Measurements from ENCODE around the gene TPRN. TPM values are rescaled to one million over a fixed set of nuclear protein-coding genes. Genes with fewer than 3 reads are reported as not detected.

TPRN gene
- total and polyA plus RNA-seq, 7 experiments from 2014 or later, result 0.35 to 13.5 (median 7.4) TPM

GRCh38 chr9:137218212-137218753, 17.7 kb upstream of the TPRN start:
- Mint-ChIP-seq H3K27me3 (no peaks in the 10 kb centered on the region), H3K36me3 (no peaks in the 10 kb centered on the region), H3K4me1 (peaks cover 0 to 5% (median 0%) of the 10 kb centered on the region in 7 donors), H3K27ac (no peak overlapping the region), H3K4me3 (no peak overlapping the region), H3K9me3 (no peaks in the 10 kb centered on the region)
- H3K9me3 ChIP-seq (ENCODE audit: control insufficient read depth in 2 of 3, low read length in 3 of 3), result no peaks in the 10 kb centered on the region
- H3K27ac ChIP-seq (ENCODE audit: low read depth, low read length), result no peak overlapping the region
- intact Hi-C loops (cut with micrococcal nuclease), result no loop called here
- no peak for DNase-seq
- H3K36me3 ChIP-seq (ENCODE audit: control insufficient read depth in 2 of 3, insufficient read depth in 3 of 3, low read length in 3 of 3), result peaks cover 0 to 28% (median 0%) of the 10 kb centered on the region in 3 experiments
- peaks cover 0 to 5% of the 10 kb centered on the region in 2 donors for H3K4me1 ChIP-seq (ENCODE audit: control insufficient read depth in 2 of 2, insufficient read depth in 2 of 2, low read length in 2 of 2)
- ChIA-PET POLR2A (interaction anchor here (1.3 kb wide), 1 partner anchor 24 kb away, joined by 3 read pairs; no protein-coding TSS in a partner anchor), CTCF (no interaction called here)
- no peak for ATAC-seq
- H3K4me3 ChIP-seq (ENCODE audit: low read length), result no peak overlapping the region
- no peaks in the 10 kb centered on the region for H3K27me3 ChIP-seq (ENCODE audit: control insufficient read depth in 2 of 2, insufficient read depth in 2 of 2, low read length in 2 of 2)

- ChIA-PET POLR2A (interaction anchor here (1.3 kb wide), 1 partner anchor 25 kb away, joined by 3 read pairs; no protein-coding TSS in a partner anchor), CTCF (no interaction called here)
- Histone ChIP-seq H3K27me3 (ENCODE audit: control insufficient read depth in 2 of 2, insufficient read depth in 2 of 2, low read length in 2 of 2) (no peaks in the 10 kb centered on the region), H3K9me3 (ENCODE audit: control insufficient read depth in 2 of 3, low read length in 3 of 3) (no peaks in the 10 kb centered on the region), H3K36me3 (ENCODE audit: control insufficient read depth in 2 of 3, insufficient read depth in 3 of 3, low read length in 3 of 3) (peaks cover 0 to 28% (median 0%) of the 10 kb centered on the region in 3 experiments), H3K27ac (ENCODE audit: low read depth, low read length) (no peak overlapping the region), H3K4me3 (ENCODE audit: low read length) (no peak overlapping the region), H3K4me1 (ENCODE audit: control insufficient read depth in 2 of 2, insufficient read depth in 2 of 2, low read length in 2 of 2) (no peaks in the 10 kb centered on the region)
- DNase-seq, result no peak
- Mint-ChIP-seq H3K27me3 (no peaks in the 10 kb centered on the region), H3K36me3 (peaks cover 0 to 2% (median 0%) of the 10 kb centered on the region in 5 donors), H3K9me3 (no peaks in the 10 kb centered on the region), H3K27ac (no peak overlapping the region), H3K4me1 (peaks cover 0 to 4% (median 0%) of the 10 kb centered on the region in 7 donors), H3K4me3 (peak overlapping the region in 3 of 10 donors; percentile 14 to 40 (median 23))
- ATAC-seq, result peak; percentile 15
- intact Hi-C loops (cut with micrococcal nuclease), result no loop called here
These were observed 17.0 kb upstream of the TPRN start for GRCh38 chr9:137217276-137218211.

GRCh38 chr9:137216188-137216965, 15.8 kb upstream of the TPRN start:
- Histone ChIP-seq H3K4me3 (ENCODE audit: low read length) (no peak overlapping the region), H3K36me3 (ENCODE audit: control insufficient read depth in 2 of 3, insufficient read depth in 3 of 3, low read length in 3 of 3) (peaks cover 0 to 28% (median 0%) of the 10 kb centered on the region in 3 experiments), H3K27ac (ENCODE audit: low read depth, low read length) (no peak overlapping the region), H3K4me1 (ENCODE audit: control insufficient read depth in 2 of 2, insufficient read depth in 2 of 2, low read length in 2 of 2) (no peaks in the 10 kb centered on the region), H3K27me3 (ENCODE audit: control insufficient read depth in 2 of 2, insufficient read depth in 2 of 2, low read length in 2 of 2) (no peaks in the 10 kb centered on the region), H3K9me3 (ENCODE audit: control insufficient read depth in 2 of 3, low read length in 3 of 3) (no peaks in the 10 kb centered on the region)
- no peaks in the 10 kb centered on the region for H3K9me3 Mint-ChIP-seq
- peaks cover 0 to 4% (median 0%) of the 10 kb centered on the region in 7 donors for H3K4me1 Mint-ChIP-seq
- ChIA-PET POLR2A (no interaction called here), CTCF (interaction anchor here (0.9 kb wide), 1 partner anchor 14 kb away, joined by 6 read pairs; no protein-coding TSS in a partner anchor)
- H3K4me3 Mint-ChIP-seq, result no peak overlapping the region
- H3K27ac Mint-ChIP-seq, result no peak overlapping the region
- intact Hi-C loops (cut with micrococcal nuclease), result no loop called here
- peaks cover 0 to 2% (median 0%) of the 10 kb centered on the region in 5 donors for H3K36me3 Mint-ChIP-seq
- DNase-seq (no peak), ATAC-seq (no peak)
- no peaks in the 10 kb centered on the region for H3K27me3 Mint-ChIP-seq

GRCh38 chr9:137215196-137215986, 14.8 kb upstream of the TPRN start:
- no peak overlapping the region for H3K27ac Mint-ChIP-seq
- no peak overlapping the region for H3K4me3 Mint-ChIP-seq

GRCh38 chr9:137214620-137215019, 14.1 kb upstream of the TPRN start:
- intact Hi-C loops (cut with micrococcal nuclease), result no loop called here

More at GRCh38 chr9:137215196-137215986, 14.8 kb upstream of the TPRN start:
- no peak for DNase-seq
- H3K4me1 Mint-ChIP-seq, result peaks cover 0 to 7% (median 0%) of the 10 kb centered on the region in 7 donors
- no peaks in the 10 kb centered on the region for H3K27me3 Mint-ChIP-seq
- Histone ChIP-seq H3K4me1 (ENCODE audit: control insufficient read depth in 2 of 2, insufficient read depth in 2 of 2, low read length in 2 of 2) (no peaks in the 10 kb centered on the region), H3K9me3 (ENCODE audit: control insufficient read depth in 2 of 3, low read length in 3 of 3) (no peaks in the 10 kb centered on the region), H3K4me3 (ENCODE audit: low read length) (no peak overlapping the region), H3K27ac (ENCODE audit: low read depth, low read length) (no peak overlapping the region), H3K36me3 (ENCODE audit: control insufficient read depth in 2 of 3, insufficient read depth in 3 of 3, low read length in 3 of 3) (peaks cover 0 to 28% (median 0%) of the 10 kb centered on the region in 3 experiments), H3K27me3 (ENCODE audit: control insufficient read depth in 2 of 2, insufficient read depth in 2 of 2, low read length in 2 of 2) (no peaks in the 10 kb centered on the region)
- POLR2A ChIA-PET, result interaction anchor here (0.5 to 0.6 kb wide), 2 partner anchors 23 to 84 kb away, joined by 3 to 4 read pairs; no protein-coding TSS in a partner anchor
- intact Hi-C loops (cut with micrococcal nuclease), result no loop called here
- peaks cover 0 to 2% (median 0%) of the 10 kb centered on the region in 5 donors for H3K36me3 Mint-ChIP-seq
- no peaks in the 10 kb centered on the region for H3K9me3 Mint-ChIP-seq
- CTCF ChIA-PET, result interaction anchor here (0.9 kb wide), 1 partner anchor 13 kb away, joined by 6 read pairs; no protein-coding TSS in a partner anchor
- no peak for ATAC-seq

More at GRCh38 chr9:137214620-137215019, 14.1 kb upstream of the TPRN start:
- Mint-ChIP-seq H3K4me3 (no peak overlapping the region), H3K27ac (peak overlapping the region in 1 of 9 donors; percentile 43), H3K36me3 (peaks cover 0 to 4% (median 0%) of the 10 kb centered on the region in 5 donors), H3K27me3 (no peaks in the 10 kb centered on the region), H3K4me1 (peaks cover 0 to 7% (median 0%) of the 10 kb centered on the region in 7 donors), H3K9me3 (no peaks in the 10 kb centered on the region)
- H3K9me3 ChIP-seq (ENCODE audit: control insufficient read depth in 2 of 3, low read length in 3 of 3), result no peaks in the 10 kb centered on the region
- H3K27ac ChIP-seq (ENCODE audit: low read depth, low read length), result no peak overlapping the region
- ChIA-PET POLR2A (interaction anchor here (0.5 to 1.4 kb wide), 3 partner anchors 22 to 84 kb away, joined by 3 to 4 read pairs (median 3); partner anchors contain the start of gene SSNA1), CTCF (interaction anchor here (1.0 kb wide), 1 partner anchor 90 kb away, joined by 3 read pairs; no protein-coding TSS in a partner anchor)
- ATAC-seq, result no peak
- no peak for DNase-seq
- peaks cover 0 to 34% (median 0%) of the 10 kb centered on the region in 3 experiments for H3K36me3 ChIP-seq (ENCODE audit: control insufficient read depth in 2 of 3, insufficient read depth in 3 of 3, low read length in 3 of 3)
- no peaks in the 10 kb centered on the region for H3K4me1 ChIP-seq (ENCODE audit: control insufficient read depth in 2 of 2, insufficient read depth in 2 of 2, low read length in 2 of 2)
- no peak overlapping the region for H3K4me3 ChIP-seq (ENCODE audit: low read length)
- H3K27me3 ChIP-seq (ENCODE audit: control insufficient read depth in 2 of 2, insufficient read depth in 2 of 2, low read length in 2 of 2), result no peaks in the 10 kb centered on the region

Measured in naive thymus-derived CD4-positive, alpha-beta T cell (primary cell).